Measurements from ENCODE around the gene FLT4.

GRCh38 chr5:180583738-180584137, 65.7 kb downstream of the FLT4 start:
- TF ChIP-seq CTCF (IDR thresholded peaks at IDR 0.05) = no peak
- TF ChIP-seq POLR2AphosphoS5 (IDR thresholded peaks at IDR 0.05) = no peak
- no peak for TF ChIP-seq POLR2A (IDR thresholded peaks at IDR 0.05)

Measured in sigmoid colon (tissue), 4 donors.